Measurements from ENCODE around the gene MMD2. TPM values are rescaled to one million over a fixed set of nuclear protein-coding genes. Genes with fewer than 3 reads are reported as not detected.

Gene MMD2
- total and polyA plus RNA-seq, 2 donors (not counting 3 experiments of a cell fraction or from before 2014, with no cell fraction given), result not detected

- H3K4me2 ChIP-seq (ENCODE audit: insufficient read depth, low read length), result no peak overlapping the region
- BruUV-seq (replicated peaks), result no TSS peak
- no peaks in the 10 kb centered on the region for H3K4me1 ChIP-seq (ENCODE audit: control insufficient read depth, extremely low read depth, insufficient read depth, low read length)
- dilution Hi-C loops (cut with MboI; ENCODE audit: extremely low pct_ligation_motif_present, low sequenced_read_pairs) (no loop called here), intact Hi-C loops (cut with micrococcal nuclease) (no loop called here)
- H2AFZ ChIP-seq (ENCODE audit: low read depth, low read length), result no peak overlapping the region
- H3K9me1 ChIP-seq (replicated peaks; ENCODE audit: control insufficient read depth, extremely low read depth, insufficient read depth, low read length), result no peaks in the 10 kb centered on the region
- CTCF ChIA-PET, result interaction anchor here (1.5 kb wide), 1 partner anchor 11 kb away, joined by 5 read pairs; no protein-coding TSS in a partner anchor
- POLR2A ChIA-PET, result no interaction called here
- H3K27me3 ChIP-seq (ENCODE audit: control insufficient read depth in 2 of 2, insufficient read depth in 2 of 2, low read length in 2 of 2), result peaks cover 6 to 7% of the 10 kb centered on the region in 2 experiments
- H3K9me3 ChIP-seq (replicated peaks; ENCODE audit: control insufficient read depth, insufficient read depth, low read length), result no peaks in the 10 kb centered on the region
- H3K27ac ChIP-seq (ENCODE audit: insufficient read depth, low read depth, low read length), result no peak overlapping the region
- no peaks in the 10 kb centered on the region for H3K79me2 ChIP-seq (ENCODE audit: control insufficient read depth, insufficient read depth, low read length)
- TF ChIP-seq MAX (IDR thresholded peaks at IDR 0.05; ENCODE audit: insufficient read depth, insufficient read length) (no peak), CTCF (IDR thresholded peaks at IDR 0.05; ENCODE audit: extremely low read depth in 1 of 2, insufficient read depth in 1 of 2, low read depth in 1 of 2, low read length in 2 of 2) (no peak), FOS (IDR thresholded peaks at IDR 0.05; ENCODE audit: borderline replicate concordance, insufficient read depth, low read length) (no peak), POLR2AphosphoS5 (IDR thresholded peaks at IDR 0.05; ENCODE audit: insufficient read depth, low read depth, low read length) (no peak), GATA2 (IDR thresholded peaks at IDR 0.05; ENCODE audit: insufficient read depth, insufficient read length, low read depth, low read length) (no peak), MYC (IDR thresholded peaks at IDR 0.05; ENCODE audit: low read depth, low read length) (no peak), POLR2A (IDR thresholded peaks at IDR 0.05; ENCODE audit: low read depth, low read length) (no peak), JUN (IDR thresholded peaks at IDR 0.05; ENCODE audit: borderline replicate concordance, insufficient read depth, insufficient read length, low read depth) (no peak), EZH2 (IDR thresholded peaks at IDR 0.05; ENCODE audit: borderline replicate concordance, low read depth, low read length, severe bottlenecking) (no peak)
- no peak overlapping the region for H3K4me3 ChIP-seq (replicated peaks in 1 of 3; ENCODE audit: insufficient read depth in 1 of 3, low read depth in 1 of 3, low read length in 3 of 3)
- no peak for DNase-seq (ENCODE audit: low read depth, low spot score)
- no peak for FAIRE-seq
- no peak overlapping the region for H3K9ac ChIP-seq (replicated peaks; ENCODE audit: extremely low read depth, insufficient read depth, low read length)
- no peaks in the 10 kb centered on the region for H4K20me1 ChIP-seq (replicated peaks; ENCODE audit: control insufficient read depth, extremely low read depth, insufficient read depth, low read length)
- no peaks in the 10 kb centered on the region for H3K36me3 ChIP-seq (ENCODE audit: control insufficient read depth in 2 of 2, extremely low read depth in 1 of 2, insufficient read depth in 2 of 2, low read length in 2 of 2)
These were observed 4.1 kb upstream of the MMD2 start for GRCh38 chr7:4962872-4963775.
